IMR-90 (cell line): ENCODE measurements around the gene ADAMTS17. TPM values are rescaled to one million over a fixed set of nuclear protein-coding genes. Genes with fewer than 3 reads are reported as not detected.

ENCODE experiments used
- ATAC-seq: fragments of 200-7000 bp; cut with Tn5 transposase; 2 replicates; pipeline ENCODE4 v1.9.1; 2020; ENCODE audit warnings: low read depth, mild to moderate bottlenecking, moderate library complexity
- BruUV-seq: library from RNA; stranded (reverse); fragments of 400-500 nt; replicated peaks from 2 replicates; lab custom pipeline; 2021; lab: Mats Ljungman, UMichigan
- CTCF ChIA-PET: fragments of 300-600 bp; formaldehyde crosslinking; extraction: SDS; loops from one replicate; lab custom pipeline; 2021; ENCODE audit warnings: antibody characterized with exemption; lab: Yijun Ruan, JAX
- POLR2A ChIA-PET: fragments of 300-600 bp; sonication (Branson Sonifier 250); formaldehyde crosslinking; loops from one replicate; lab custom pipeline; 2022; ENCODE audit warnings: antibody characterized with exemption; ENCODE audit not compliant: unreplicated experiment; lab: Charles Lee
- DNase-seq: peaks from one replicate; pipeline ENCODE4 v3.0.0; 2013
- H2AFZ ChIP-seq: replicated peaks from 2 replicates; pipeline ENCODE3; 2013; ENCODE audit warnings: low read length, mild to moderate bottlenecking; ENCODE audit not compliant: poor library complexity
- H2AK5ac ChIP-seq: 2 replicates; pipeline ENCODE4 v1.6.1; 2013; ENCODE audit warnings: low read depth, low read length, inconsistent platforms
- H2AK9ac ChIP-seq: replicated peaks from 2 replicates; pipeline ENCODE3; 2013; ENCODE audit warnings: mild to moderate bottlenecking, low read depth, low read length, moderate library complexity; ENCODE audit not compliant: poor library complexity
- H2BK120ac ChIP-seq: 2 replicates; pipeline ENCODE4 v1.6.1; 2013; ENCODE audit warnings: low read depth, low read length, inconsistent platforms
- H2BK15ac ChIP-seq: 3 replicates; pipeline ENCODE4 v1.6.1; 2013; ENCODE audit warnings: low read depth, low read length, inconsistent platforms
- H2BK20ac ChIP-seq: 2 replicates; pipeline ENCODE4 v1.6.1; 2013; ENCODE audit warnings: low read depth, mild to moderate bottlenecking, inconsistent platforms, low read length, moderate library complexity
- H2BK5ac ChIP-seq: 2 replicates; pipeline ENCODE4 v1.6.1; 2013; ENCODE audit warnings: mild to moderate bottlenecking, low read depth, low read length, inconsistent platforms; ENCODE audit not compliant: poor library complexity, severe bottlenecking
- H3K14ac ChIP-seq: replicated peaks from 2 replicates; pipeline ENCODE4 v1.6.1; 2013; ENCODE audit warnings: low read depth, low read length, inconsistent platforms
- H3K18ac ChIP-seq: 2 replicates; pipeline ENCODE4 v1.6.1; 2013; ENCODE audit warnings: low read depth, low read length, control low read depth
- H3K23ac ChIP-seq: 2 replicates; pipeline ENCODE4 v1.6.1; 2013; ENCODE audit warnings: low read depth, low read length, inconsistent platforms
- H3K27ac ChIP-seq: 2 replicates; pipeline ENCODE4 v1.5.1; 2013; ENCODE audit warnings: mild to moderate bottlenecking, control low read depth, low read length; ENCODE audit not compliant: insufficient read depth
- H3K27me3 ChIP-seq: 2 replicates; pipeline ENCODE4 v1.6.1; 2013; ENCODE audit warnings: low read length; ENCODE audit not compliant: control insufficient read depth, insufficient read depth
- H3K36me3 ChIP-seq: 2 replicates; pipeline ENCODE4 v1.6.1; 2013; ENCODE audit warnings: low read length, mixed read lengths; ENCODE audit not compliant: control insufficient read depth, insufficient read depth
- H3K4ac ChIP-seq: 2 replicates; pipeline ENCODE4 v1.6.1; 2013; ENCODE audit warnings: low read depth, low read length, inconsistent platforms
- H3K4me1 ChIP-seq: 2 replicates; pipeline ENCODE4 v1.6.1; 2013; ENCODE audit warnings: low read length, mixed read lengths; ENCODE audit not compliant: control insufficient read depth, insufficient read depth
- H3K4me2 ChIP-seq: 2 replicates; pipeline ENCODE4 v1.6.1; 2013; ENCODE audit warnings: low read depth, mild to moderate bottlenecking, control low read depth, low read length, moderate library complexity
- H3K4me3 ChIP-seq: 2 replicates; pipeline ENCODE4 v1.5.1; 2013; ENCODE audit warnings: low read depth, mild to moderate bottlenecking, control low read depth, low read length, moderate library complexity; ENCODE audit not compliant: insufficient read depth
- H3K56ac ChIP-seq: 2 replicates; pipeline ENCODE4 v1.6.1; 2013; ENCODE audit warnings: low read length, inconsistent platforms; ENCODE audit not compliant: insufficient read depth; ENCODE audit errors: extremely low read depth
- H3K79me1 ChIP-seq, 2 experiments: 2 replicates each; pipeline ENCODE4 v1.6.1; 2013; ENCODE audit warnings: low read length in 2 of 2, inconsistent platforms in 1 of 2, low read depth in 1 of 2
- H3K9ac ChIP-seq: 2 replicates; pipeline ENCODE4 v1.6.1; 2013; ENCODE audit warnings: low read depth, low read length, control low read depth
- H3K9me1 ChIP-seq: 2 replicates; pipeline ENCODE4 v1.6.1; 2013; ENCODE audit warnings: low read length, inconsistent platforms; ENCODE audit not compliant: insufficient read depth
- H3K9me3 ChIP-seq: 2 replicates; pipeline ENCODE4 v1.6.1; 2013; ENCODE audit warnings: low read length; ENCODE audit not compliant: control insufficient read depth, insufficient read depth
- H4K20me1 ChIP-seq: 2 replicates; pipeline ENCODE4 v1.6.1; 2013; ENCODE audit warnings: low read length, inconsistent platforms; ENCODE audit not compliant: insufficient read depth
- H4K5ac ChIP-seq: 2 replicates; pipeline ENCODE4 v1.6.1; 2013; ENCODE audit warnings: mild to moderate bottlenecking, low read depth, low read length, control low read depth
- H4K8ac ChIP-seq, 2 experiments: 2 replicates each; pipeline ENCODE4 v1.6.1; 2013; ENCODE audit warnings: low read depth in 2 of 2, low read length in 2 of 2, control low read depth in 1 of 2, inconsistent platforms in 1 of 2
- H4K91ac ChIP-seq: 2 replicates; pipeline ENCODE4 v1.6.1; 2013; ENCODE audit warnings: low read depth, low read length, inconsistent platforms; ENCODE audit not compliant: insufficient read depth
- BHLHE40 ChIP-seq: fragments of 150-350 bp; IDR thresholded peaks from 2 replicates; pipeline ENCODE4 v1.6.1; 2016; ENCODE audit warnings: mild to moderate bottlenecking, low read depth, low read length
- CEBPB ChIP-seq: IDR thresholded peaks from 2 replicates; pipeline ENCODE4 v1.6.1; 2012; ENCODE audit warnings: low read depth, low read length, improper control_type of control experiment
- CHD1 ChIP-seq: IDR thresholded peaks from 2 replicates; pipeline ENCODE4 v1.6.1; 2012; ENCODE audit warnings: low read depth, low read length, improper control_type of control experiment
- CTCF ChIP-seq: conservative IDR thresholded peaks from 2 replicates; pipeline ENCODE4 v1.5.1; 2012; ENCODE audit warnings: mild to moderate bottlenecking, low read depth, low read length, improper control_type of control experiment
- FOS ChIP-seq: fragments of 150-350 bp; IDR thresholded peaks from 2 replicates; pipeline ENCODE4 v1.6.1; 2016; ENCODE audit warnings: low read depth, low read length
- MAFK ChIP-seq: IDR thresholded peaks from 2 replicates; pipeline ENCODE4 v1.6.1; 2012; ENCODE audit warnings: low read depth, low read length, improper control_type of control experiment
- MAZ ChIP-seq: IDR thresholded peaks from 2 replicates; pipeline ENCODE4 v1.6.1; 2012; ENCODE audit warnings: low read depth, mild to moderate bottlenecking, low read length, improper control_type of control experiment, moderate library complexity, borderline replicate concordance
- NFE2L2 ChIP-seq: fragments of 150-350 bp; IDR thresholded peaks from 2 replicates; pipeline ENCODE4 v1.6.1; 2016; ENCODE audit warnings: low read depth, mild to moderate bottlenecking, low read length
- POLR2A ChIP-seq: IDR thresholded peaks from 2 replicates; pipeline ENCODE4 v1.6.1; 2012; ENCODE audit warnings: mild to moderate bottlenecking, low read depth, low read length
- RAD21 ChIP-seq: IDR thresholded peaks from 2 replicates; pipeline ENCODE4 v1.6.1; 2012; ENCODE audit warnings: low read length, improper control_type of control experiment
- RCOR1 ChIP-seq: IDR thresholded peaks from 2 replicates; pipeline ENCODE4 v1.6.1; 2012; ENCODE audit warnings: mild to moderate bottlenecking, low read length, improper control_type of control experiment; ENCODE audit not compliant: insufficient replicate concordance
- RFX5 ChIP-seq: IDR thresholded peaks from 2 replicates; pipeline ENCODE4 v1.8.0; 2012; ENCODE audit warnings: low read depth, mild to moderate bottlenecking, low read length, moderate library complexity
- SMC3 ChIP-seq: fragments of 150-350 bp; IDR thresholded peaks from 2 replicates; pipeline ENCODE4 v1.6.1; 2016; ENCODE audit warnings: low read depth, mild to moderate bottlenecking, antibody characterized with exemption, low read length, moderate library complexity
- USF2 ChIP-seq: fragments of 150-350 bp; IDR thresholded peaks from 2 replicates; pipeline ENCODE4 v1.6.1; 2017; ENCODE audit warnings: mild to moderate bottlenecking, antibody characterized with exemption, low read length, low read depth
- WGBS, 2 experiments: methylation state at CpG; one replicate each; pipeline versions ENCODE4 v1.1.5 to v1.1.7; 2013; ENCODE audit warnings: missing lambda C conversion rate in 2 of 2; ENCODE audit not compliant: insufficient read length in 1 of 2; ENCODE audit errors: extremely low coverage in 2 of 2; 5-methylcytosine and 5-hydroxymethylcytosine counted together
- dilution Hi-C: fragments of 300-500 bp; cut with HindIII; formaldehyde crosslinking; loops from one replicate; pipeline ENCODE4 v1.14.3; 2018; ENCODE audit warnings: low sequenced_read_pairs; ENCODE audit not compliant: unreplicated experiment
- in situ Hi-C: fragments of 300-500 bp; cut with MboI; formaldehyde crosslinking; loops from 3 replicates; pipeline ENCODE4 v1.14.3; 2019; ENCODE audit warnings: low sequenced_read_pairs, inconsistent platforms, mixed read lengths
- intact Hi-C: fragments of 100-400 bp; cut with micrococcal nuclease; formaldehyde crosslinking; loops from 2 replicates; pipeline ENCODE4 v1.10.0; 2022
- polyA plus RNA-seq, 3 experiments: library from polyadenylated mRNA; depleted of rRNA; stranded (reverse); fragments of >200 nt; gene quantifications; 2 replicates each; pipeline ENCODE4 v1.2.3, GENCODE V29; 2012; ENCODE audit warnings: low replicate concordance in 1 of 3
- total RNA-seq: library from RNA; depleted of rRNA; stranded (reverse); fragments of >200 nt; gene quantifications from 2 replicates; pipeline ENCODE4 v1.2.3, GENCODE V29; 2012
- TF ChIP-seq, protein P1 (sequence below): fragments of 150-350 bp; IDR thresholded peaks from 2 replicates; pipeline ENCODE4 v1.6.1; 2016; ENCODE audit warnings: low read depth, mild to moderate bottlenecking, low read length, moderate library complexity, borderline replicate concordance

ADAMTS17 gene
- total and polyA plus RNA-seq, 2 of the 4 experiments (the other 2 are of a cell fraction), result 0.03 TPM; not detected in 1

GRCh38 chr15:99955532-99955931, 386.2 kb downstream of the ADAMTS17 start:
- Histone ChIP-seq H4K5ac (no peak overlapping the region), H2AK9ac (no peak overlapping the region), H3K9me1 (no peaks in the 10 kb centered on the region), H3K56ac (no peak overlapping the region), H2BK5ac (no peak overlapping the region), H3K9me3 (peaks cover 30% of the 10 kb centered on the region), H2BK120ac (no peak overlapping the region), H3K27ac (no peak overlapping the region), H3K18ac (no peak overlapping the region), H3K36me3 (no peaks in the 10 kb centered on the region), H3K9ac (no peak overlapping the region), H2AFZ (no peak overlapping the region), H2AK5ac (no peak overlapping the region), H3K4me3 (no peak overlapping the region), H3K4ac (no peak overlapping the region), H4K8ac (no peak overlapping the region), H4K91ac (no peak overlapping the region), H2BK15ac (no peak overlapping the region), H4K20me1 (no peaks in the 10 kb centered on the region), H3K4me1 (no peaks in the 10 kb centered on the region), H2BK20ac (no peak overlapping the region), H3K27me3 (no peaks in the 10 kb centered on the region), H3K79me1 (no peaks in the 10 kb centered on the region), H3K4me2 (no peak overlapping the region), H3K14ac (no peak overlapping the region), H3K23ac (no peak overlapping the region)
- POLR2A ChIA-PET, result no interaction called here
- BruUV-seq, result no TSS peak
- dilution Hi-C loops (no loop called here), intact Hi-C loops (no loop called here), in situ Hi-C loops (no loop called here)
- ATAC-seq (no peak), DNase-seq (no peak)
- CTCF ChIA-PET, result no interaction called here
- no peak for TF ChIP-seq POLR2A
- TF ChIP-seq RAD21, result no peak
- no peak for TF ChIP-seq RFX5
- no peak for TF ChIP-seq CHD1
- no peak for TF ChIP-seq FOS
- TF ChIP-seq, protein P1, sequence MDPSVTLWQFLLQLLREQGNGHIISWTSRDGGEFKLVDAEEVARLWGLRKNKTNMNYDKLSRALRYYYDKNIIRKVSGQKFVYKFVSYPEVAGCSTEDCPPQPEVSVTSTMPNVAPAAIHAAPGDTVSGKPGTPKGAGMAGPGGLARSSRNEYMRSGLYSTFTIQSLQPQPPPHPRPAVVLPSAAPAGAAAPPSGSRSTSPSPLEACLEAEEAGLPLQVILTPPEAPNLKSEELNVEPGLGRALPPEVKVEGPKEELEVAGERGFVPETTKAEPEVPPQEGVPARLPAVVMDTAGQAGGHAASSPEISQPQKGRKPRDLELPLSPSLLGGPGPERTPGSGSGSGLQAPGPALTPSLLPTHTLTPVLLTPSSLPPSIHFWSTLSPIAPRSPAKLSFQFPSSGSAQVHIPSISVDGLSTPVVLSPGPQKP, result no peak
- no peak for TF ChIP-seq MAFK
- no peak for TF ChIP-seq RCOR1
- no peak for TF ChIP-seq SMC3
- TF ChIP-seq BHLHE40, result no peak
- no peak for TF ChIP-seq CTCF
- no peak for TF ChIP-seq USF2
- no peak for TF ChIP-seq MAZ
- no peak for TF ChIP-seq CEBPB
- TF ChIP-seq NFE2L2, result no peak
- WGBS, 2 experiments, result no CpG with 5 or more reads among the region's 6 CpGs
